GM21360 (cell line): ENCODE results near the gene TEPSIN.
A peak's percentile ranks its signal among the peaks of the same experiment; 100 is the strongest.
"Not testable (repeated sequence)": the region's sequence is repeated elsewhere in the genome, so short reads cannot be mapped to it uniquely, and the experiment has no call there.

Experiments
- ATAC-seq: cut with Tn5 transposase; IDR thresholded peaks from one replicate; pipeline ENCODE4 v1.9.1; 2021; ENCODE audit warnings: mild to moderate bottlenecking, moderate library complexity; ENCODE audit not compliant: unreplicated experiment

Gene TEPSIN

DNA sequence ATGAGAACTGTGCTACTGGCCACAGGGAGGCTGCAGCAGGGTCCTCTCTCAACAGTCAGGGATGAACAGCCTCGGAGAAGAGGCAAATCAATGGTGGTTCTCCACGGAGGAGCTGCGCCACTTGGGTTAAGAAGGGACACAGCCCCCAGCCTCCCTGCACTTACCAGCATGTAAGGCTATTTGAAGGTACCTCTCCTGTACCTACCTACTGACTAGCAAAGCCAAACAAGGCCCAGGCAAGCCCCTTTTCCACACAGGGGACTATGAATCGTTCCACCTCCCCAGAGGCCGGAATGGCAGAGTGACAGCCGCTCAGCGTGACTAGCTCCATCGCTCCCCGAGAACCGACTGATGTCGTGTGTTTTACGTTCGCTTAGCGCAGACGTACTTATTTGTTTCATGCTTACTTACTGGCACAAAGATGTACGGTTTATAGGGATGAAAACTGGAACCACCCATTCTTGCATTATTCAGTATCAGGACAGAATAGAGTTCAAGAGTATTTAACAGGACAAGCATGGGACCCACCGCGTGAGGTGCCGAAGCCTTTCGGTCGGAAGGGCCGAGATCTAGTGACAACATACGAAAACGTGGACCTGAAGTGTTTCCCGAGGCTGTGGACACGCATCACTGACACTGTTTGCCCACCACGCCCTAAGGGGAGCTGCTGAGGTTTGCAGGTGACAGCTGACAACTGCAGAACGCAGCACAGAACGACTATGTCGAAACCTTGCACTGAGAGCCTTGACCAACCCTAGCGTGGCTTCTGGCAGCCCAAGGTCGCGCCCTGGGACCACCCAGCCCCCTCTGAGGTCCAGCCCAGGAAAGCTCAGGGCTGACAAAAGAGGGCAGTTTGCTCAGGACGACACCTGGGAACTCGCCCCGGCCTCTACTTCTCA lies 1.0 kb downstream of the TEPSIN start:
- no peak for ATAC-seq

DNA sequence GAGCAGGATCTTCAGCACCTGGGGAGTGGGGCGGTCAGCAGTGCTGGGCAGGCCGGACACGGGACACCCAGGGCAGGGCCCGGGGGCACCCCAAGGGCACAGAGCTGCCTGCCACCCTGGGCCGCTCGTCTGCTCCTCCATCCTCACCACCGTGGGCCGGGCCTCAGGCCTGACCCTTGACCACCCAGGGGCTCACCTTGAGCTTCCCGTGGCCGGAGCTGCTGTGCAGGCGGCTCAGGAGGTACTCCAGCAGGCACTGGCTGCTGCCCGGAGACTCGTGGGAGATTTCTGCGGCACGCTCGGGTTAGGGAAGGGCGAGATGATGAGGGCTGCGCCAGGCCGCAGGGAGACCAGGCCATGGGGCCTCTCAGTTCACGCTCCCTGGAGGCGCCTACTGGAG lies 2.1 kb downstream of the TEPSIN start:
- ATAC-seq: no peak

DNA sequence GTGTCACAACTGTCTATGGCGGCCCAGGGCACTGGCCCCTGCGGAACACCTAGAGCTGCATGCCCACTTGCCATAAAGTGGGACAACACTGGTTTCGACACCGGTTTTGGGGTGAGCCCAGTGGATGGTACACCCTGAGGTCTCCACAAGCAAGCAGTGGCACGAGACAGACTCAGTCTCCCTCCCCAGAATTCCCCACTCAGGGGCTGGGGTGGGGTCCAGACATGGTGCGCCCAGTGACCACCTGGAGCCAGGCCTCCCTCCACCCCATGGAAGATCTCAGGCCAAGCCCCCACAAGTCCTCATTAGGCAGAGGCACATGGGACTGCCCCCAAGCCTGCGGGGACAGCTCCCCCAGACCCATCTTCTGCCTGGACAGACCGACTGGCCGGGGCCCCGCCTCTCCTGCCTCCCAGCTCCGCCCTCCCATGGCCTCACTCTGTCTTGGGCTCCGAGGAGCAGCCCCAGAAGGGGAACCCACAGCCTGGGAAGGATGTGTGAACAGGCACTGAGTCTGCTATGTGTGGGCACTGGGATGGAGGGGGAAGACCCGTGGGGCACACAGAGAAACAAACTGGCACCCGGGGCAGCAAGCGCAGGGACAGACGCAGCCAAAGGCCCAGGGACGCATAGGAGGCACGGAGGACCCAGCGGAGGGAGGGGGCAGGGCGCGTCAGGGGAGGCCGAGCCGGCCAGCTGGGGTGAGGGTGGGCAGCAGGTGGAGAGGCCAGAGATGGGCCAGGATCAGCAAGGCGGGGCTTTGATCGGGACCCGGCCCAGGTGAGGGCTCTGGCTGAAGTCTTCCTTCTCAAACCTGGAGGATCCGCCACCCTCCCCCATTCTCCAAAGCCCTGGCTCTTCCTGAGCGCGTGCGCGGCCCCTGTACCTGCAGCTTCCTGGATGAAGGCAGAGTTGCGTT lies 2.8 kb downstream of the TEPSIN start:
- no peak for ATAC-seq

DNA sequence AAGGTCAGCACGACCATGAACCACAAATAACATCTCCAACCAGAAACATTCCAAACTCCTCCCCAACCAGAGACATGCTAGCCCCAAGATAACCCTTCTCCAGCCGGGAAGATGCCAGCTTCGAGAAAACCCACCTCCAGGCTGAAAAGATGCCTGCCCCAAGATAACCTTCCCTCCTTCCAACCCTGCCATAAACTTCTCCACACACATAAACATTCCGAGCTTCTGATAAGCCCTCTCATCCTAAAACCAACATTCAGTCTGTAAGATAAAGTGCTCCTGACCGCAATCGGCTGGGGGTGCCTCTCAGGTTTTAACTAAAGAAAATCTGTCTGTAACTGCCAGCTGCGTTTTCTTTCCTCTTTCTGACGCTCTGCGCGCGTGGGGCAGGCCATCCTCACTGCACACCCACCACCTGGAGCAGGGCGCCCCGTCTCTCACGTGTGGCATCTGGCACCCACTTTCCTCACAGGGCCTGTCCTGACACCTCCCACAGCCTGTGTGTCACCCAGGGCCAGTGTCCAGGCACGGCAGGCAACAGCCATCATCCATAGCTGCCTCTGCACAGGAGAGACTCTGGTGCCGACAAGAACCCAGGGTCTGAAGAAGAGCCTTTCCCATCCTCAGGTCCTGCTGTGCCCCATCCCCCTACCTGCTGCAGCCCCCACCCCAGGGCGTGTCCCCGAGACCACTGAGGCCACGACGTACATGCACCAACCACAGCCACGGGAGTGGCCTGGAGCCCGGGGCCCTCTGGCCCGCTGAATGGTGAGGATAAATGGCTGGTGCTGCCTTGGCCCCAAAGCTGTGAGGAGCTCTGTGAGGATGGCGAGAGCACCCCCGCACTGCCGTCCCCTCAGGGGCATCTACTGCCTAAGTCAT lies 3.7 kb downstream of the TEPSIN start:
- no peak for ATAC-seq

DNA sequence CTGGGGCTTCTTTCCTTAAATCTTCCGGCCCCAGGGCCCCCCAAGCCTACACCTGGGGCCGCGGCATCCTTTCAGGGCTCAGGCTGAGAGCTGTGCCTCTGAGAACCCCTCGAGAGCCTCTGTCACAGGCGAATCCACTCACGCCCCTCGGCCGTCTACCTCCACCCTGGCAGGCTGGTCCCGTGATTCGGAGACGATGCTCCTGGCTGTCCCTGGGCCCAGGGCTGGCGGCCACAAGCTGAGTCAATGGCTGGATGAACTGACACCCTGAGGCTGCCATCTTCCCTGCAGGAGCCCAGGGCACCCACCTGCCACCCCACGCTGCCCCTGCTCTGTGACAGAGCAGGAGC lies 4.4 kb downstream of the TEPSIN start:
- no peak for ATAC-seq

DNA sequence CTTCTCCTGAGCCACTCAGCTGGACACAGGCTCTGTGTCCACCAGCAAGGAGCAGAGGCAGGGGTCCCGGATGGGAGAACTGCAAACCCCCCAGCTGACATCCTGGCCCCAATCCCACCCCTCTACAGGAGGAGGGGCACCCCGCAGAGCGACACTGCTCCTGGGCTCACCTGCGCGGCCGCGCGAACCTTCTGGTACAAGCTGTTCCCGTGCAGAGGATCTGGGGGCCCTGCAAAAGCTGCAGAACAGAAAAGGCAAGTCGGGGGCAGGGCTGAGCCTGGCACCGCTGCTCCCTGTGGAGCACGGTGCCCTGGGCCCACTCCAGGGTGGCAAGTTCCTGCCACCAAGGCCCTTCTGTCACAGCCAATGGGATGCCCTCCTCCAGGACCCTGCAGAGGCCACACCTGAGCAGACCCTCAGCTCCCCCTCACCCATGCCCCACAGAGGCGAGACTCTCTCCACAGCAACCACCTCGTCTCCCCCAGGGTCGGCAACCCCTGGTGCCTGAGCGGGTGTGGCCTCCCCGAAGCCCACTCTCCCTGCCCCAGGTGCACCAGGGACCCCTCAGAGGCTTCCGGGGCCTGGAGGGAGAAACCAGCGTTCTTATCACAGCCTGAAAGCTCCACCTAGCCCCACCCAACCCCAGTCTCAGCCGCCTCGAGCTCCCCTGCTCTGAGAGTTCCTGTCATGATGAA lies 4.9 kb downstream of the TEPSIN start:
- no peak for ATAC-seq

DNA sequence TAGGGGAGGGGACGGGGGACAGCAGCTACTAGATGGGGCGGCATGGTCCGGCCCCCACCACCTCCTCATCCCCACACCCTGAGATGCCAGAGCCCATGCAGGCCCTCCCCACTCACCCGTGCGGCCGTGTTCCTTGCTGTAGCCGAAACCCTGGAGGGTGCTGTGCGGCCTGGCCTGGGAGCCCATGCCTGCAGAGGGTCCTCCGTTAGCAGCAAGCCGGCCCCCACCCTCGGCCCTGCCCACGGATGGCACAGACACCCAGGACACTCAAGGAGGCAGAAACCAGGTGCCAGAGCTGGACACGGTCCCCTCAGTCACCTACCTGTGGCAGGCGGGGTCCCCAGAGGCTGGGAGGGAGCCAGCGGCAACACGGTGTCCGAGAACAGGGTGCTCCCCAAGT lies 5.5 kb downstream of the TEPSIN start:
- no peak for ATAC-seq

DNA sequence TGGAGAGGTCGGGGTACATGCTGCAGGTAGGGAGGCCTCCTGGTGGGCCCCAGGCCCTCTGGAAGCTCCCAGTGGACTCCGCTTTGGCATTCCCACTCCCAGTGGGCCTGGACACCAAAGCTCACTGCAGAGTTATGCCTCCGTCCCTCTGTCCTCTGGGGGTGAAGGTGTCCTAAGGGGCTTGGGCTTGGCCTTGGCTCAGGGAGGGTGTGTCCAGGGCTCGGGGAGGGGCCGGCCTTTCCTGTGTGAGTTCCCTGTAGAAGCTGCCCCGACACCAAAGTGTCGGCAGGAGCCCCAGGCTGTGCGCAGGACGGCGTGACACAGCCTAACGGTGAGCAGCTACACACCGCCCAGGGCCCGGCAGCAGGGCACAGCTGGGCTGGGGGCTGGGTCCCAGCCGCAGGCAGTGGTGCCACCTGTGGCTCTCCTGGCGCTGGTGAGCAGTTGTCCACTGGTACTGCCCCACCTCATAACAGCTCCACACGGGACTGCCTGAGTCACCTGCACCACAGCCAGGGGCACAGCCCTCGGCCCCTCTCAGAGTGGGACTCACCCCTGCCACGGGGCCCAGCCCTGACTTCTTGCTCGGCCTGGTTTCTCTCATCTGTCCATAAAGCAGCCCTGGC lies 6.1 kb downstream of the TEPSIN start:
- no peak for ATAC-seq

DNA sequence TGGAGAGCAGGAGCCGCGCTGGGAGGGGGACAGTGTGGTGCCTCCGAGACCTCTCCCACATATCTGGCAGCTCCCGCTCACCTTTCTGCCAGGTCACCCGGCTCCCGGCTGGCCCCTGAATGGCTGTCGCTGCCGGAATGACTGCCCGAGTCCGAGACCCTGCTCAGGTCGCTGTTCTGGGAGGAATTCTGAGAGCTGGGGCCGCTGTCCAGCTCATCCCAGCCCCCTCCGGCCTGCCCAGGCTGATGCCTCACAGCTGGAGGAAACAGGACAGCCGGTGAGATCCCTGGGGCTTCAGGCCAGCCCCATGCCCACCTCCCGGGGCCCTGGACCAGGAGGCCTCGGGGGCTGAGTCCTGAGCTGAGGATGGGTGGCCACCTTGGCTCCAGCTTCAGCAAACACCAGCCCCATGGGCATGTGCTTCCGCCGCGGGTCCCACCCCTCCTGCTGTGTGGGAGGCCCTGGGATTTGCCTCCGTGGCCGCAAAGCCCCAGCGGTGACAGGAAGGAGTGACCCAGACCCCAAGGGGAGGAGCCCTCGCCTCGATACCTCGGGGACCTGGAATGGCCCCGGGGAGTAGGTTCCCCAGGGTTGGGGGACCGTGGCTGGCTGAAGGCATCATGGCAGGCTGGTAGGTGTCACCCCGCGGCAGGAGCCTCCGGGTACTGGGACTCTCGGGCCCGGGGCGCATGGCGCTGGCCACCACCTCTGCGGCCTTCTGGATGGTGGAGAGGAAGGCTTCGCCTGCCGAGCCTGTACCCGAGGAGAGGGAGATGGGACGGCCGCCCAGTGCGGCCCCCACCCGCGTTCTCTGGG lies 6.9 kb downstream of the TEPSIN start:
- no peak for ATAC-seq

DNA sequence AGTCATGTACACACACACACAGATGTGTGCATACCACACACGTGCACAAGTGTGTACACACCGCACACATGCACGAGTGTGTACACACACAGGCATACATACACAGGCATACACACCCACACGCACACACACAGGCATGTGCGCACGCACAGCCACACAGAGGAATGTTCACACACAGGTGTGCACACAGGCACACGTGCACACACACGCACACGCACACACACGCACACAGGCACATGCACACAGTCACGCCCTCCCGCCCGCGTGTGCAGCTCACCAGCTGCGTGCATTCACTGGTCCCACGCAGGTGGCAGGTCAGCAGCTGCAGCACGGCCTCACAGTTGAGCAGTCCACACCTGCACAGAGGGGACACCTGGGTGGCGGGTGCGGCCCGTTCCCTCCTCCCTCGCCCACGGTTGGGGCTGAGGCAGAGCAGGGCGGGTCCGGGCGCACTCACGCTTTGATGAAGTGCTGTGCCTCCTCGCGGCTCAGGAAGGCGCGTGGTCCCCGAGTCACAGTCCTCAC lies 7.7 kb downstream of the TEPSIN start:
- no peak for ATAC-seq

DNA sequence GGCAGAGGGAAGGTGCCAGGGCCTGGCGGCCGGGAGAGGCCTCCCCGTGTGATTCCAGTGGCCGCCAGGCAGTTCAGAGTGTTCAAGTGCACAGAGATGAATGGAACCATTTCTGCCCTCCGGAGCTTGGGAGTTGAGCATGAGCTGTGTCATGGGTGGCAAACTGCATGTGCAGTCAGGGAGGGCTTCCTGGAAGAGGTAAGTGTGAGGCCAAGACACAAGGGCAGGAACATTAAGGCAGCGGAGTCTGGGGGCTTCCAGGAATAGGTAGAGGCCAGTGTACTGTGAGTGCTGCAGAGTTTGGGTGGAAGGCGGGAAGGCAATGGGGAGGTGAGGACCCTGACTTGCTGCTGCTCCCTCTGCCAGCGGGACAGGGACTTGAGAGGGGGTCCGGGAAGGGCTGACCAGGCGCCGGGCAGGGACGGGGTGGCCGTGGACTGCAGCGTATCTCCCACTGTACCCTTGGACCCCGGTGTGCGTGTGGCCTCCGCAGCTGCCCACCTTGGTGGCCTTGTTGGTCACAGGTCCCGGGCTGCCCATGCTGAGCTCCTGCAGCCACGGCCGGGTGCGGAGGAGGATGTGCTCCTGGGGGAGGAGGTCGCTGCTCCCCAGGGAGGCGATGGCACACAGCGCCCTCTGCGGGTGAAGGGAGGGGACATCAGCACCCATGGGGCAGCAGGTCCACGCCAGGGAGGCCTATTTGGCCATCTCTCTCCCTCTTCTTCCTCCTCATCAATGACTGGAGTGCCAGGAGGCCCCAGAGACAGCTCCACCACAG lies 8.6 kb downstream of the TEPSIN start:
- ATAC-seq: no peak

DNA sequence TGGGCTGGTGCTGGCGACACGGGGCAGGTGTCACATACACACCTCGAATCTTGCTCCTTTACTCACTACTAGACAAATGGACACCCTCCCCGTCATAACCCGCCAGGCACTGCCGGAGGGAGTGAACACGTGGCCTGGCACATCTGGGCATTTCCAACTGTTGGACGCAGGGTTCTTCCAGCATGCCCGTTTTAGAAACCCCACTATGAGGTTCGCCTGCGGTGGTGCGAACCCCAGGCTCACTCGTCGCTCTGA lies 9.3 kb downstream of the TEPSIN start:
- no peak for ATAC-seq

DNA sequence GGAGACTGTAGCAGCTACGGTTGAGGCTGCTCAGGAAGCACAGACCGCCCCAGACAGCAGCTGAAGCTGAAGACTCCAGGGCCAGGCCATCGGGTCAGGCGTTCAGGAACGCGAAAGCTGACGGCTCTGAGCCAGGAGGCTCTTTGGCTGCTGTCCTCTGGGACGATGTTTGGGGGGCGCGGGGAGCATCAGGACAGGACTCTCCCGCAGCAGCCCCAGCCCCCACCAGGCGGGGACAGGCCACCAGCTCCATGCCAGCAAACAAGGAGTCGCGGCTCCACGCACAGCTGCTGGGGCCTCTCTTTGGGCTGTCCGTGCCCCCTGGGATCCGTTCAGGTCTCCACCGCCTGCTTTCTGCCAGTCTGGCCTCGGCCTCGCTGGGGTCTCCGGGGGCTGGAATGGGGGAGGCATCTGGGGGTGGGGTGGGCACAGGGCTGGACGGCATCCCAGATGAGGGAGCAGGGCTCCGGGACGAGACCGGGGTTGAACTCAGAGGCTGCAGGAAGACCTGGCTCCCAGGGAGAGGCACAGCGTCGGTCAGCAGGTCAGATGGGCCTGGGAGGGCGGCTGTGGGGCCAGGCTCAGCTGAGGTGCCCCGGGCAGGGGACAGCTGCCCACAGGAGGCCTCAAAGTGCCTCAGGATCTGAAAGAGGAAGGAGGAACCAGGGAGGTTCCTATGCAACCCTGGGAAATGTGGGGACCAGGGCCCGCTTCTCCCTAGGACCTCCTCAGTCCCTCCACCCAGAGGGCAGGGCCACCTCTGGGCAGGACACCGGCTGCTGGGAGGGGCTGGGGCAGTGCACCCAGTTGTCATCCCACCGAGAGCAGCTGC lies 9.8 kb downstream of the TEPSIN start:
- ATAC-seq: no peak

DNA sequence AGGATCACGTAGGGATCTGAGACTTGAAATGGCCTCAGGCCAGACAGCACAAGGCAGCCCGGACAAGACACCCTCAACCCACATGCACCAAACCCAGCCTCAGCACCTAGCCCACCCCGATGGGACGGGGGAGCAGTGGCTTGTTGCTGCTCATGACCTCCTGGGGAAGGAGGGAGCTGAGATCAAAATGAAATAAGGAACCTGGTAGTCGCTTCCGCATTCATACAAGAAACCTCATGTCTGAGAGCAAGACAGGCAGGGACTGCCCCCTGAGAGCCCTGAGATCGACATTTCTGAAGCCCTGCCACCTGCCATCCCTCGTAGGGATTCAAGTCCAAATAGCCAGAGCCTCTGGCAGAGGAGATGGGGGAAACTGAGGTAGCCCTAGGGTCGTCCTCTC lies 10.4 kb downstream of the TEPSIN start:
- no peak for ATAC-seq

DNA sequence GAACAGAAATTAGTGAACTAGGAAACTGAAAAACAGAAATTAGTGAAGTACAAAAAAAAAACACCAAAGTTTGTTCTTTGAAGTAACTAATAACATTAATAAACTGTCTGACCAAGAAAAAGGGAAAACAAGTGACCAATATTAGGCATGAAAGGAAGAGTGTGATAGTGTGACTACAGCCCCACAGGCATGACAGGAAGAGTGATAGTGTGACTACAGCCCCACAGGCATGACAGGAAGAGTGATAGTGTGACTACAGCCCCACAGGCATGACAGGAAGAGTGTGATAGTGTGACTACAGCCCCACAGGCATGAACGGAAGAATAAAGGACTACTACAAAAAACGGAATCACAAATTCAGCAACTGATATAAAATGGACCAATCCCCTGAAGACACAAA lies 11.2 kb downstream of the TEPSIN start:
- ATAC-seq: not testable (repeated sequence)

DNA sequence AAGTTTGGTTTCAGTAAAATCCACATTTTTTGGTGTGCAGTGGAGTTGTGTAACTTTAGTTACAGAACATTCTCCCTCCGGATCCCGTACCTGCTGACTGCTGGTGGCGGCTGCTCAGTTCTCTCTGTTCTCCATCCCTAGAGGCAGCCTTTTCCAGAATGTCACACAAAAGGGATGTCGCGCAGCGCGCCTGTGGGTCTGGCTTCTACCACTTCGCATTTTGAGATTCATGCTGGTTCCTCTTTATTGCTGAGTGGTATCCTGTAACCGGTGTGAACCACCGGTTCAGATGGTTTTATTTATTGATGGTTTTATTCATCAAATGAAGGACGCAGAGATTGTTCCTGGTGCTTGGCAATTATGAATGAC lies 15.1 kb downstream of the TEPSIN start:
- no peak for ATAC-seq

DNA sequence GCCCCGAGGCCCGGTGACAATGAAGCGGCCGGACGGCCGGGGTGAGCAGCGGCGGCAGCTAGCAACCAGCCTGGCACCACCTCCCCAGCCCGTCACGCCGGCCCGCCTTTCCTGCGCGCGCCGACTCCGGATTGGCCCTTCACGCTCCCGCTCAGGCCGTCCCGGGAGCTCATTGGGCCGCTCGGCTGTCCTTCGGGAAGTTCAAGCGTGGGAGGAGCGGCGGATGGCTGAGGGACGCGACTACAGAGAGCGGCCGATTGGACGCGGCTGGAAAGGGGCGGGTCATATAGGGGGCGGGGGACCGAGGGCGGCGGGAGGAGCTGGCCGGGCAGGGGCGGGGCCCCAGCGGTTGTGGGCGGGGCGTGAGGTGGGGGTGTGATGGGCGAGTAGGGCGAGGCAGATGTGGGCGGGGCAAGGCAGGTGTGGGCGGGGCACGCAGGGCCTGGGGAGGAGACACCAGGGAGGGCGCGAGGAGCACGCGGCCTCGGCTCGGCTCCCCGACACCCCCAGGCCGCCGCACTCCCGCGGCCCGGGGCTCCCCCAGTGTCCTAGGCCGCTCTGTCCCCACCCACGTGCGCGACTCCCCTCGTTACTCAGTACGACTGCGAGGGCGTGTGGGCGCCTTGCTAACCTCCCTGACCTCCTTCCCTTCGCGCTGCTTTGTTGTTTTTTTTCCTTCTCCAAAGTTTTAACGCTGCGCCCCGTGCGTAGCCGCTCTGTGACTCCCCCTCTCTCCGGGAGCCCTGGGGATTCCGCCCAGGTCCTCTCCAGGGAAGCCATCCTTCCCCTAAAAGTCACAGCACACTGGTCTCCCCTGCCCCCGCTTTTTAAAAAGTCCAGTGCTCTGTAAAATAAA lies 15.7 kb downstream of the TEPSIN start, which contains the start of gene CEP131:
CEP131 (minus strand) TSS at position 60 of the 856 bp plus-strand sequence. CDS start 2,909 bp downstream, outside the sequence.
- ATAC-seq: peak; percentile 91
